ENCODE measurements around the gene COQ4. TPM values are rescaled to one million over a fixed set of nuclear protein-coding genes. Genes with fewer than 3 reads are reported as not detected.

The COQ4 gene
- total RNA-seq, 2 experiments from 2014 or later: 41.4 to 45.6 TPM

DNA sequence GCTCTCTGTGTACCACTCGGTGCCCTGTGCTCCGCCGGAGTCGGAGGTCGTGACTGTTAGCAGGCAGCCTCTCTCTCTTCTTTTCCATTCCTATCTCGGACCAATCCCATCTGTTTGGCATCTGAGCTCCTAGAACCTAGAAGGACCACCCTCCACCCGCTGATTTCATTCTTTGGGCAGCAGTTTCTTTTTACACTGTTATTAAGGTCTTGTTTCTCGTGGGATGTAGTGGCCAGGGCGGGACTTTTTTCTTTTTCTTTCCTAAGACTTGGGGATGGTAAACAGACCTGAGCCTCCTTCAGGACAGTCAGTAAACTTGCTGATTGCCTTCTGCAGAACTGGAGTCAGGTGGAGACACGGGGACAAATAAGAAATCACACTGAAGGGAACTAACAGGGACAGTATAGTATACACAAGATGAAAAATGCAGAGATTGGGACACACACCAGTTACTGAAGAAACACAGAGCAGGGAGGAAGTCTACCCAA, 49.0 kb downstream of the COQ4 start:
- no peaks in the 10 kb centered on the region for H3K9me3 Mint-ChIP-seq
- H3K4me3 Mint-ChIP-seq: peak overlapping the region; percentile 92
- H3K27me3 Mint-ChIP-seq: no peaks in the 10 kb centered on the region
- peak overlapping the region; percentile 96 for H3K27ac Mint-ChIP-seq
- H3K4me1 Mint-ChIP-seq: peaks cover 21% of the 10 kb centered on the region
- DNase-seq: no peak
- peaks cover 9% of the 10 kb centered on the region for H3K36me3 Mint-ChIP-seq

DNA sequence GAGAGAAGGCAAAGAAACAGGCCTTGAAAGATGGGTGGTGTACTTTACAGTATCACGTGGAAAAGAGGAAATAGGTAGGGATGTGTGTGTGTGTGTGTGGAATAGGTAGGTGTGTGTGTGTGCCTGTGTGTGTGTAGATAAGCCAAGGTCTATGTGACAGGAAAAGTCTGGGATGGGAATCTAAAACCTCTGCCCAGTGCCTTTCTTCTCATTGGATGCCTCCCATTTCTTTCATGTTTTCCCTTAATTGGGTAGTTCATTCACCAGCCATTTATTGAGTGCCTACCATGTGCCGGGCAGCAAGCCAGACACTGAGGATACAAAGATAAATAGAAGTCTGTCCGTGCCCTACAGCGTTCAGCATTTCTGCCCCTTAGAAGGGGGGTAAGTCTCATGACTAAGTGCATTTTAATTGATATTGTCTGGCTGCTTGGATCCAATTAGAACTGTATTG, 49.6 kb downstream of the COQ4 start:
- peaks cover 9% of the 10 kb centered on the region for H3K36me3 Mint-ChIP-seq
- H3K27ac Mint-ChIP-seq: peak overlapping the region; percentile 96
- no peaks in the 10 kb centered on the region for H3K27me3 Mint-ChIP-seq
- H3K9me3 Mint-ChIP-seq: no peaks in the 10 kb centered on the region
- H3K4me1 Mint-ChIP-seq: peaks cover 21% of the 10 kb centered on the region
- H3K4me3 Mint-ChIP-seq: peak overlapping the region; percentile 92
- DNase-seq: no peak

DNA sequence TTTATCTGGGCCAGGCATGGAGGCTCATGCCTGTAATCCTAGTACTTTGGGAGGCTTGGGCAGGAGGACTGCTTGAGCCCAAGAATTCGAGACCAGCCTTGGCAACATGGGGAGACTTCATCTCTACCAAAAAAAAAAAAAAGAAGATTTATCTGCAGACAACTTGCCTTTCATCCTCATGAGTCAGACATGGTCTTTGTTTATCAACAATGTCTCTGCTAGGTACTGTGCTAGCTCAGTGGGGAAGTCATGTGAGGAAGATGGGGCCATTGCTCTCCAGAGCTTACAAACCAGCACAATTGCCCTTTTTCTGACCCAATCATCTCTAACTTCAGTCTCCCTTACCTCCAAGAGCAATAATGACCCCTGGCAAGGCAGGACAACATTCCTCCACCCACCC, 50.1 kb downstream of the COQ4 start:
- no peak for DNase-seq
- Mint-ChIP-seq H3K4me3 (peak overlapping the region; percentile 92), H3K27ac (peak overlapping the region; percentile 96), H3K36me3 (peaks cover 9% of the 10 kb centered on the region), H3K27me3 (no peaks in the 10 kb centered on the region), H3K9me3 (no peaks in the 10 kb centered on the region), H3K4me1 (peaks cover 21% of the 10 kb centered on the region)

GRCh38 chr9:128374221-128374675, 51.6 kb downstream of the COQ4 start:
- H3K27ac Mint-ChIP-seq: no peak overlapping the region
- H3K36me3 Mint-ChIP-seq: peaks cover 13% of the 10 kb centered on the region
- H3K9me3 Mint-ChIP-seq: no peaks in the 10 kb centered on the region

DNA sequence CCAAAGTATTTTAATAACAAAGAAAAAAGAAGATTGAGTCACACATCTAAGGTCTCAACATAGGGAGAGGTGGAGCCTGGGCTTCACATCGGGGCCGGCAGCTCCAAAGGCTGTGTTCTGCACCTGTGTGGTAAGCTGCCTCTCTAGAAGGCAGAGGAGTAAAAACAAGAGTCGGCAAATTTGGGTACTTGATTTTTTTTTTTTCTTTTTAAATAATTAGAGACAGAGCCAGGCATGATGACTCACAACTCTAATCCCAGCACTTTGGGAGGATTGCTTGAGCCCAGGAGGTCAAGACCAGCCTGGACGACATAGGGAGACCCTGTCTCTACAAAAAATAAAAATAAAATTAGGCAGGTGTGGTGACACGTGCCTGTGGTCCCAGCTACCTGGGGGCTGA, 53.2 kb downstream of the COQ4 start:
- no peak overlapping the region for H3K4me3 Mint-ChIP-seq
- H3K4me1 Mint-ChIP-seq: peaks cover 15% of the 10 kb centered on the region

More at GRCh38 chr9:128374221-128374675, 51.6 kb downstream of the COQ4 start:
- DNase-seq: no peak
- Mint-ChIP-seq H3K4me1 (peaks cover 21% of the 10 kb centered on the region), H3K4me3 (no peak overlapping the region), H3K27me3 (no peaks in the 10 kb centered on the region)

DNA sequence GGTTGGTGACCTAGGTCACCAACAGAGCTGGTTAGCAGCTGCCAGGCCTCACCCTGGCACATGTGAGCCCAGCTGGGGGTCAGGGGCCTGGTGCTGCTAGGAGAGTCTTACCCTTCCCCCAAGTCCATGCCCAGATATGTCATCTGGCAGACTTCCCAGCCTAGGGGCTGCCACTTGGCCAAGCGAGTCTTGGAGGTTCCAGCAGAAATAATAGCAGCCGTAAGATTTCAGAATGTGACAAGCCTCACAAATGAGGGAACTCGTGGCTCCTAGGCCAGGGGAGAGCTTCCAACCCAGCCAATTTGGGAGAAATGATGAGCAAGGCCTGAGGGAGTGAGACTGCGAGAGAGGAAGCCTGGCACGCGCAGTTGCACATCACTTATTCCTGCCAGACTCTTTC, 59.6 kb downstream of the COQ4 start:
- H3K36me3 Mint-ChIP-seq: peaks cover 4% of the 10 kb centered on the region
- DNase-seq: no peak
- H3K9me3 Mint-ChIP-seq: no peaks in the 10 kb centered on the region
- no peak overlapping the region for H3K27ac Mint-ChIP-seq
- H3K4me3 Mint-ChIP-seq: no peak overlapping the region
- no peaks in the 10 kb centered on the region for H3K4me1 Mint-ChIP-seq
- H3K27me3 Mint-ChIP-seq: no peaks in the 10 kb centered on the region

More for the DNA sequence above, 53.2 kb downstream of the COQ4 start:
- Mint-ChIP-seq H3K36me3 (peaks cover 13% of the 10 kb centered on the region), H3K9me3 (no peaks in the 10 kb centered on the region), H3K27ac (no peak overlapping the region), H3K27me3 (no peaks in the 10 kb centered on the region)
- no peak for DNase-seq

DNA sequence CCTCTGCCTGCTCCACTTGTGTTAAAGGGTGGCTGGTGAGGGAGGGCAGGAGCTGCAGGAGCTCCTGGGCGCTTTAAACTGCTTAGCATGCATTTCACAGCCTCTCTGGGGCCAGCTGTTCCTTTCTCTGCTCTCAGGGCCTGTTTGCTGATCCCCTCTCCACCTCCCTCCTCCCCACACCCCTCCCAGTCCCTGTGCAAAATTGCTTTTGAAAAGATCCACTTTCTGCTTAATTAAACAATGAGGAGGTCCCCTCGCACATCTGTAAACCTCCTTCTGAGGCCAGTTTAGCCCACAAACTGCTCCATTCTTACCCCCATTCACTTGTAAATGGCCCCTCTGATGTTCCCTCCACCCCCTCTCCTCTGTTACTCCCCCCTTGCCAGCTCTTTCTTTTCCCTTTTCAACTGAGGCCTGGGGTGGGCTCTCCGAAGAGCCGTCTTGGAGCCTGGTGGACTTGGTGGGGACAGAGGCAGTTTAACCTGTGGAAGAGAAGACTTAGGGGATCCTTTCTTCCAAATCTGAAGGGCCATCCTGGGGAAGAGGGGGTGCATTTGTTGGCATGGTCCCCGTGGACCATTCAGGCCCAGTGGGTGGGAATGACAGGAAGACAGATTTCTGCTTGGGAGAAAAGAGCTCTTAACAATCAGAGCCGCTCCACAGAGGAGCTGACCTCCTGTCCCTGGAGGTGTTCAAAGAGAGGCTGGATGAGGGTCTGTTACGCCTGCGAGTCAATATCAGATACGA, 60.5 kb downstream of the COQ4 start:
- Mint-ChIP-seq H3K27ac (no peak overlapping the region), H3K4me3 (no peak overlapping the region), H3K27me3 (no peaks in the 10 kb centered on the region), H3K36me3 (peaks cover 7% of the 10 kb centered on the region), H3K4me1 (no peaks in the 10 kb centered on the region), H3K9me3 (no peaks in the 10 kb centered on the region)
- no peak for DNase-seq

Other genes with a start within 250 kb of the COQ4 start
- 10 to 100 TPM; 63.3 to 66.1 TPM for gene PTGES2, start 195.1 kb upstream of the COQ4 start, total RNA-seq
- gene LCN2, start 173.4 kb upstream of the COQ4 start, total RNA-seq: not detected
- 10 to 100 TPM; 74.1 to 77.3 TPM for gene BBLN, start 162.6 kb upstream of the COQ4 start, total RNA-seq
- gene CIZ1, start 131.3 kb upstream of the COQ4 start, total RNA-seq: 10 to 100 TPM; 86.8 to 91.3 TPM
- gene DNM1, start 119.5 kb upstream of the COQ4 start, total RNA-seq: under 1 TPM; 0.37 to 0.58 TPM
- gene GOLGA2, start 46.8 kb upstream of the COQ4 start, total RNA-seq: 10 to 100 TPM; 23.4 to 24.3 TPM
- gene SWI5, start 46.6 kb upstream of the COQ4 start, total RNA-seq: 10 to 100 TPM; 16.9 to 19.4 TPM
- 10 to 100 TPM; 43.5 to 45.4 TPM for gene TRUB2, start 392 bp upstream of the COQ4 start, total RNA-seq
- gene SLC27A4, start 17.7 kb downstream of the COQ4 start, total RNA-seq: 10 to 100 TPM; 21.0 to 22.8 TPM
- gene URM1, start 48.5 kb downstream of the COQ4 start, total RNA-seq: 10 to 100 TPM; 81.7 to 85.6 TPM
- gene CERCAM, start 98.0 kb downstream of the COQ4 start, total RNA-seq: 1 to 10 TPM; 1.4 to 2.2 TPM
- gene ODF2, start 133.2 kb downstream of the COQ4 start, total RNA-seq: 10 to 100 TPM; 72.7 to 76.1 TPM
- 10 to 100 TPM; 45.1 to 45.8 TPM for gene GLE1, start 181.9 kb downstream of the COQ4 start, total RNA-seq
- 100 to 1,000 TPM; 142 to 143 TPM for gene SPTAN1, start 229.7 kb downstream of the COQ4 start, total RNA-seq